HCEC 1CT (cell line): Measurements from ENCODE around the gene CABP5.

Experiments
- DNase-seq: peaks from one replicate; pipeline ENCODE4 v3.0.0-alpha.2; 2017

The CABP5 gene

DNA sequence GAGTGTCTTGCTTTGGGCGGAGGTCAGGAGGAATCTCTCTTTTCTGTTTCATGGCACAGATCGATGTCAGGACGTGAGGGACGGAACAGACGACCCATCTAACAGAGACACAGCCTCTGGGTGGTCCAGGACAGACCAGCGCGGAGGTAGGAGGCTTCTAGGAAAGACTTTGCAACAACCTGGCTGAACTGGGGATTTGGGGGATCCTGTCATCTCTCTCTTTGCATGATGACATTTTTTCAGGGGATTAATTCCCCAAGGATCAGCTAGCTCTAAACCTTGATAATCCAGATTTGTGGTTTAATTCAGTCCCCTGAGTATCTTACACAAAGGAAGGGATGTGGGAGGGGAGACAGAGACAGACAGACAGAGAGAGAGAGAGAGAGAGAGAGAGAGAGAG is 14.4 kb downstream of the CABP5 start:
- no peak for DNase-seq

- no peak for DNase-seq
These were observed 18.4 kb downstream of the CABP5 start for GRCh38 chr19:48025480-48025879.

- DNase-seq: no peak
These were observed 20.4 kb downstream of the CABP5 start for GRCh38 chr19:48023518-48023917.

DNA sequence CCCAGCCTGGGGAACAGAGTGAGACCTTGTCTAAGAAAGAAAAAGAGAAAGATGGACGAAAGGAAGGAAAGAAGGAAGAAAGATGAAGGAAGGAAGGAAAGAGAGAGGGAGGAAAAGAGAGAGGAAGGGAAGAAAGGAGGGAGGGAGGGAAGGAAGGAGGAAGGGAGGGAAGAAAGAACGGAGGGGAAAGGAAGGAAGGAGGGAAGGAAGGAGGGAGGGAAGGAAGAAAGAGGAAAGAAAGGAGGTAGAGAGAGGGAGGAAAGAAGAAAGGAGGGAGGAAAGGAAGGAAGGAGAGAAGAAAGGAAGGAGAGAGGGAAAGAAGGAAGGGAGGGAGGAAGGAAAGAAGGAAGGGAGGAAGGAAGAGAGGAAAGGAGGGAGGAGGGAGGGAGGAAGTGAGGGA is 20.9 kb downstream of the CABP5 start:
- DNase-seq: no peak

- no peak for DNase-seq
These were observed 23.2 kb downstream of the CABP5 start for GRCh38 chr19:48020686-48021085.

DNA sequence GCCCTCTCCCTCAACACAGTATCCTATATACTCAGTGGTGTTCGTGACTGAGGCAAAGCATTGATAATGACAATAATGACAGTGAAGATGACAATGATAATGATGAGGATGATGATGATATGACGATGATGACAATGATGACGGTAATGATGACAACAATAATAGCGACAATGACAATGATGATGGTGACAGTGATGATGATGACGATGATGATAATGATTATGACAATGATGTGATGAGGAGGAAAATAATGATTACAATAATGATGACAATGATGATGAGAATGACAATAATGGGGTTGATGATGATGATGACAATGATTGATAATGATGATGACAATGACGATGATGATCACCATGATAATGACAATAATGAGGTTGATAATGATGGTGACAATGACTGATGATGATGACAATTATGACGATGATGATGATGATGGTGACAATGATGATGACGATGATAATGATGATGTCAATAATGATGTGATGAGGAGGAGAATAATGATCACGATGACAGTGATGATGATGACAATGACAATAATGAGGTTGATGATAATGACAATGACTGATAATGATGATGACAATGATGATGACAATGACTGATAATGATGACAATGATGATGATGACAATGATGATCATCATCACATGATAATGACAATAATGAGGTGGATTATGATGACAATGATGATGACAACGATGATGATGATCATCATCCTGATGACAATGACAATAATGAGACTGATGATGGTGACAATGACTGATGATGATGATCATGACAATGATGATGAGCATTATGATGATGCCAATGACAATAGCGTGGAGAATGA is 32.7 kb downstream of the CABP5 start:
- DNase-seq: no peak

- DNase-seq: no peak
These were observed 37.1 kb downstream of the CABP5 start for GRCh38 chr19:48006762-48007161.

DNA sequence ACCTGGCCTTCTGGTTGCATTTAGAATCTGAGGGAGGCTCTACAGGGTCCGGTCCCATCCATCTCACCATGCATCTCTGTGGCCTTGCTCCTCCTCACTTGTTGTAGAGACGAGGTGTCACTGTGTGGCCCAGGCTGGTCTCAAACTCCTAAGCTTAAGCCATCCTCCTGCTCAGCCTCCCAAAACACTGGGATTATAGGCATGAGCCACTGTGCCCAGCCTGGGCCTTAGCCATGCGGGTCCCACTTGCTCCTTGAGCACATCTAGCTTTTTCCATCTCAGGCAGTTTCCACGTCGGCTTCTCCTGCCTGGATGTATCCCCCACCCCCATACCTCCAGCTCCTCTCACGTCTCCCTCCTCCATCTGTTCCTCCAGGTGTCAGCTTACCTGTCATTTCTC is 39.6 kb downstream of the CABP5 start:
- DNase-seq: no peak

DNA sequence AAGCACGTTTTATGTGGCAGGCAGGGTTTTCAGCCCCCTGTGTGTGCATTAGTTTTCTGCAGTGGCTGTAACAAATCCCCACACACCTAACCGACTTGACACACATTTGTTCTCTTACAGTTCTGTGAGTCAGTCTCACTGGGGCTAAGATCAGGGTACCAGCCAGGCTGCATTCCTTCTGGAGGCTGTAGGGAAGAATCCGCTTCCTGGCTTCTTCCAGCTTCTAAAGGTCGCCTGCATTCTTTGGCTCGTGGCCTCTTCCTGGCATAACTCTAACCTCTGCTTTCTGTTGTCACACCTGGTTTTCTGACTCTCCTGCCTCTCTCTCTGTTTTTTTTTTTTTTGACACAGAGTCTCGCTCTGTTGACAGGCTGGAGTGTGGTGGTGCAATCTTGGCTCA is 43.0 kb downstream of the CABP5 start:
- no peak for DNase-seq

- no peak for DNase-seq
These were observed 45.1 kb downstream of the CABP5 start for GRCh38 chr19:47998800-47999199.

DNA sequence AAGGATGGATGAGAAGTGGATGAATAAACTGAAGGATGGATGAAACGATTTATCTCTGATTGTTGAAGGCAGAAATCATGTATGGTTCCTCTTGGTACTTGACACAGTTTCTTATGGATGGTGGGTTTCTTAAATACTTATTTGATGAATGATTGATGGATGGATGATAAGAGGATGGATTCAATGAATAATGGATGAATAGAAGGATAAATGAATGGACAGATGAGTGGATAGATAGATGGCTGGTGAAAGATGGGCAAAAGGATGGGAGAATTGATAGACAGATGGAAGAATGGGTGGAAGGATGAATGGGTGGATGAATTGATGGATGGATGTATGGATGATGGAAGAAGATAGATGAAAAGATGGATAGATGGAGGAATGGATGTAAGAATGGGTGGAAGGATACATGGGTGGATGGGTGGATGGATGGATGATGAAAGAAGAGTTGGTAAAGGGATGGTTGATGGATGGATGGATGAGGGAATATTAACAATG is 47.6 kb downstream of the CABP5 start:
- DNase-seq: no peak

- no peak for DNase-seq
These were observed 49.6 kb downstream of the CABP5 start, which contains the start of gene ELSPBP1 for GRCh38 chr19:47994209-47994802. ELSPBP1 (plus strand) TSS chr19:47994632; CDS start chr19:48008668, 14,036 bp downstream.

DNA sequence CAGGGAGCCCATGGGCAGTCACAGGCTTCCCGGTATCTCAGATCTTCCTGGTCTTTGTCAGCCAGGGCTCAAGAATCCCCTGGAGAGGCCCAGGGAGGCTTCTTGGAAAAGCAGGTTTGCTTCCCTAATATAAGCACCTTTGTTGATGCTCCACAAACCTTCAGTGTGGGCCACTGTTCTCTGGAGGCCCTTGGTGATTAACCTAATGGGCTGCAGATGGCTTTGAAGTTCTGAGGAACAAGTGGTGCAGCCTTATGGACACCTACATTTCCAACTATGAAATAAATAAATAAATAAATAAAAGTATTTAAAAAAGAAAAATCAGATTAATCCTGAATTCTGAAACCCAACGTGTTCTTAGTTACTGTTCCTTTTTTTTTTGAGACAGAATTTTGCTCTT is 51.8 kb downstream of the CABP5 start, which contains the start of gene BSPH1:
Gene BSPH1 (minus strand): TSS at position 101 of the 400 bp plus-strand sequence. CDS start 89 bp downstream, at position 12.
- DNase-seq: no peak

- no peak for DNase-seq
These were observed 52.6 kb downstream of the CABP5 start for GRCh38 chr19:47991191-47991808.
